ENCODE results near the gene ERC2. TPM values are rescaled to one million over a fixed set of nuclear protein-coding genes. Genes with fewer than 3 reads are reported as not detected.

The ERC2 gene
- total and polyA plus RNA-seq, 2 of the 13 experiments (the other 11 are each of a cell fraction or from before 2014, with no cell fraction given), result 0.16 to 0.22 TPM

DNA sequence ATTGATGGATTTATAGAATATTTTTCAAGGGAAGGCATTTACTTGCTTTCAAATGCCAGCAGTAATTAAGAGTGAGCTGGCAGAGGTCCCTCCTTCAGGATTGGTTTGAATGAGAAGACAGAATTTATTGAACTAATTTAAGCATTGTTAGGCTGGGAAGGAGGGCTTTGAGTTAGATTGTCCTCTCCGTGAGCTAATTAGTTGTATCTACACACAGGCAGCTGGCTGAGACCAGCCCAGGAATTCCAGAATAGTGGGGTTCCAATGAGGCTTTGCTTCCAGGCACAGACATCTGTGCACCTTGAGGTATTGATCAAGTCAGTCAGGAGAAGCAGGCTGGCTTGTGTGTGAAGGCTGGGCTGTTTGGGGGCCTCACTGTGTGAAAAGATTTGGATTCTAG, 857.1 kb downstream of the ERC2 start:
- CTCF ChIA-PET (ENCODE audit: low intra/inter-chr PET ratio, low total read pairs), result no interaction called here
- intact Hi-C loops (cut with micrococcal nuclease; ENCODE audit: unreplicated experiment), result no loop called here
- H3K4me3 ChIP-seq (replicated peaks in 1 of 3; ENCODE audit: insufficient read depth in 1 of 3, low read depth in 2 of 3, low read length in 3 of 3), result no peak overlapping the region
- no peaks in the 10 kb centered on the region for H3K79me2 ChIP-seq (ENCODE audit: insufficient read depth, low read length)
- DNase-seq (ENCODE audit: low spot score) (no peak), FAIRE-seq (no peak), ATAC-seq (no peak)
- no peak overlapping the region for H2AFZ ChIP-seq (ENCODE audit: low read length)
- TF ChIP-seq ZNF430 (CRISPR knock-in tag; IDR thresholded peaks at IDR 0.05) (no peak), CREB1 (IDR thresholded peaks at IDR 0.05) (no peak), CREB1 (CRISPR knock-in tag; IDR thresholded peaks at IDR 0.05) (no peak), RBM22 (optimal IDR thresholded peaks at IDR 0.05; ENCODE audit: low read length) (no peak), THAP11 (CRISPR knock-in tag; IDR thresholded peaks at IDR 0.05) (no peak), SALL2 (CRISPR knock-in tag; IDR thresholded peaks at IDR 0.05) (no peak), ZKSCAN5 (CRISPR knock-in tag; IDR thresholded peaks at IDR 0.05) (no peak), XBP1 (CRISPR knock-in tag; IDR thresholded peaks at IDR 0.05) (no peak), FOXM1 (CRISPR knock-in tag; IDR thresholded peaks at IDR 0.05) (no peak), PLRG1 (conservative IDR thresholded peaks at IDR 0.05) (no peak), RNF2 (conservative IDR thresholded peaks at IDR 0.05; ENCODE audit: low read depth) (no peak)
- TF ChIP-seq, protein P1, sequence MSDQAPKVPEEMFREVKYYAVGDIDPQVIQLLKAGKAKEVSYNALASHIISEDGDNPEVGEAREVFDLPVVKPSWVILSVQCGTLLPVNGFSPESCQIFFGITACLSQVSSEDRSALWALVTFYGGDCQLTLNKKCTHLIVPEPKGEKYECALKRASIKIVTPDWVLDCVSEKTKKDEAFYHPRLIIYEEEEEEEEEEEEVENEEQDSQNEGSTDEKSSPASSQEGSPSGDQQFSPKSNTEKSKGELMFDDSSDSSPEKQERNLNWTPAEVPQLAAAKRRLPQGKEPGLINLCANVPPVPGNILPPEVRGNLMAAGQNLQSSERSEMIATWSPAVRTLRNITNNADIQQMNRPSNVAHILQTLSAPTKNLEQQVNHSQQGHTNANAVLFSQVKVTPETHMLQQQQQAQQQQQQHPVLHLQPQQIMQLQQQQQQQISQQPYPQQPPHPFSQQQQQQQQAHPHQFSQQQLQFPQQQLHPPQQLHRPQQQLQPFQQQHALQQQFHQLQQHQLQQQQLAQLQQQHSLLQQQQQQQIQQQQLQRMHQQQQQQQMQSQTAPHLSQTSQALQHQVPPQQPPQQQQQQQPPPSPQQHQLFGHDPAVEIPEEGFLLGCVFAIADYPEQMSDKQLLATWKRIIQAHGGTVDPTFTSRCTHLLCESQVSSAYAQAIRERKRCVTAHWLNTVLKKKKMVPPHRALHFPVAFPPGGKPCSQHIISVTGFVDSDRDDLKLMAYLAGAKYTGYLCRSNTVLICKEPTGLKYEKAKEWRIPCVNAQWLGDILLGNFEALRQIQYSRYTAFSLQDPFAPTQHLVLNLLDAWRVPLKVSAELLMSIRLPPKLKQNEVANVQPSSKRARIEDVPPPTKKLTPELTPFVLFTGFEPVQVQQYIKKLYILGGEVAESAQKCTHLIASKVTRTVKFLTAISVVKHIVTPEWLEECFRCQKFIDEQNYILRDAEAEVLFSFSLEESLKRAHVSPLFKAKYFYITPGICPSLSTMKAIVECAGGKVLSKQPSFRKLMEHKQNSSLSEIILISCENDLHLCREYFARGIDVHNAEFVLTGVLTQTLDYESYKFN (CRISPR knock-in tag; conservative IDR thresholded peaks at IDR 0.05), result no peak
- TF ChIP-seq, protein P2, sequence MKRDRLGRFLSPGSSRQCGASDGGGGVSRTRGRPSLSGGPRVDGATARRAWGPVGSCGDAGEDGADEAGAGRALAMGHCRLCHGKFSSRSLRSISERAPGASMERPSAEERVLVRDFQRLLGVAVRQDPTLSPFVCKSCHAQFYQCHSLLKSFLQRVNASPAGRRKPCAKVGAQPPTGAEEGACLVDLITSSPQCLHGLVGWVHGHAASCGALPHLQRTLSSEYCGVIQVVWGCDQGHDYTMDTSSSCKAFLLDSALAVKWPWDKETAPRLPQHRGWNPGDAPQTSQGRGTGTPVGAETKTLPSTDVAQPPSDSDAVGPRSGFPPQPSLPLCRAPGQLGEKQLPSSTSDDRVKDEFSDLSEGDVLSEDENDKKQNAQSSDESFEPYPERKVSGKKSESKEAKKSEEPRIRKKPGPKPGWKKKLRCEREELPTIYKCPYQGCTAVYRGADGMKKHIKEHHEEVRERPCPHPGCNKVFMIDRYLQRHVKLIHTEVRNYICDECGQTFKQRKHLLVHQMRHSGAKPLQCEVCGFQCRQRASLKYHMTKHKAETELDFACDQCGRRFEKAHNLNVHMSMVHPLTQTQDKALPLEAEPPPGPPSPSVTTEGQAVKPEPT (CRISPR knock-in tag; IDR thresholded peaks at IDR 0.05; ENCODE audit: low read depth), result no peak
- TF ChIP-seq, protein P3, sequence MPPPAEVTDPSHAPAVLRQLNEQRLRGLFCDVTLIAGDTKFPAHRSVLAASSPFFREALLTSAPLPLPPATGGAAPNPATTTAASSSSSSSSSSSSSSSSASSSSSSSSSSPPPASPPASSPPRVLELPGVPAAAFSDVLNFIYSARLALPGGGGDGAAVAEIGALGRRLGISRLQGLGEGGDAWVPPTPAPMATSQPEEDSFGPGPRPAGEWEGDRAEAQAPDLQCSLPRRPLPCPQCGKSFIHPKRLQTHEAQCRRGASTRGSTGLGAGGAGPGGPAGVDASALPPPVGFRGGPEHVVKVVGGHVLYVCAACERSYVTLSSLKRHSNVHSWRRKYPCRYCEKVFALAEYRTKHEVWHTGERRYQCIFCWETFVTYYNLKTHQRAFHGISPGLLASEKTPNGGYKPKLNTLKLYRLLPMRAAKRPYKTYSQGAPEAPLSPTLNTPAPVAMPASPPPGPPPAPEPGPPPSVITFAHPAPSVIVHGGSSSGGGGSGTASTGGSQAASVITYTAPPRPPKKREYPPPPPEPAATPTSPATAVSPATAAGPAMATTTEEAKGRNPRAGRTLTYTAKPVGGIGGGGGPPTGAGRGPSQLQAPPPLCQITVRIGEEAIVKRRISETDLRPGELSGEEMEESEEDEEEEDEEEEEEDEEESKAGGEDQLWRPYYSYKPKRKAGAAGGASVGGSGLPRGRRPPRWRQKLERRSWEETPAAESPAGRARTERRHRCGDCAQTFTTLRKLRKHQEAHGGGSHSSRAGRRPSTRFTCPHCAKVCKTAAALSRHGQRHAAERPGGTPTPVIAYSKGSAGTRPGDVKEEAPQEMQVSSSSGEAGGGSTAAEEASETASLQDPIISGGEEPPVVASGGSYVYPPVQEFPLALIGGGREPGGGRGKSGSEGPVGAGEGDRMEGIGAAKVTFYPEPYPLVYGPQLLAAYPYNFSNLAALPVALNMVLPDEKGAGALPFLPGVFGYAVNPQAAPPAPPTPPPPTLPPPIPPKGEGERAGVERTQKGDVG (CRISPR knock-in tag; IDR thresholded peaks at IDR 0.05; ENCODE audit: borderline replicate concordance), result no peak
- no peaks in the 10 kb centered on the region for H4K20me1 ChIP-seq (ENCODE audit: insufficient read depth, low read length)
- no peaks in the 10 kb centered on the region for H3K36me3 ChIP-seq (replicated peaks in 1 of 2; ENCODE audit: control insufficient read depth in 1 of 2, insufficient read depth in 2 of 2, low read length in 2 of 2)
- H3K9ac ChIP-seq (ENCODE audit: insufficient read depth, low read depth, low read length), result no peak overlapping the region
- in situ Hi-C loops (cut with HindIII; ENCODE audit: extremely low pct_ligation_motif_present, low pct_unique_long_range_greater_than_20kb), result no loop called here
- 0% methylated on average over 1 of the region's 1 CpG for WGBS (ENCODE audit: low lambda C conversion rate)
- no peak overlapping the region for H3K27ac ChIP-seq (ENCODE audit: extremely low read length, insufficient read depth, low read length)
- H3K4me1 ChIP-seq (ENCODE audit: insufficient read depth, low read length), result no peaks in the 10 kb centered on the region
- no peak overlapping the region for H3K4me2 ChIP-seq (ENCODE audit: low read depth, low read length)
- no TSS peak for BruUV-seq (replicated peaks)
- POLR2A ChIA-PET, result no interaction called here
- no peaks in the 10 kb centered on the region for H3K9me3 ChIP-seq (ENCODE audit: low read length)
- no peaks in the 10 kb centered on the region for H3K27me3 ChIP-seq (ENCODE audit: control insufficient read depth in 1 of 2, insufficient read depth in 2 of 2, low read length in 2 of 2)
